Suprapubic skin (tissue), 4 donors: ENCODE data around the gene TARP.

Experiments
- POLR2A ChIP-seq, 2 donors: fragments of 450-650 bp; IDR thresholded peaks; one replicate each; pipeline ENCODE4 v1.6.1; 2017; ENCODE audit warnings: antibody characterized with exemption in 2 of 2, mild to moderate bottlenecking in 2 of 2, moderate library complexity in 2 of 2
- POLR2AphosphoS5 ChIP-seq, 3 donors: sonication (generic); formaldehyde crosslinking; IDR thresholded peaks; one replicate each; pipeline ENCODE4 v1.6.1; 2017; ENCODE audit warnings: antibody characterized with exemption in 3 of 3
- TF ChIP-seq, protein P1 (sequence below), 2 donors: fragments of 200-600 bp in 1 of 2; fragments of 450-650 bp in 1 of 2; sonication (generic) in 1 of 2; IDR thresholded peaks; one replicate each; pipeline ENCODE4 v1.5.1; 2016 to 2019; ENCODE audit warnings: antibody characterized with exemption in 2 of 2, mild to moderate bottlenecking in 1 of 2, moderate library complexity in 1 of 2

DNA sequence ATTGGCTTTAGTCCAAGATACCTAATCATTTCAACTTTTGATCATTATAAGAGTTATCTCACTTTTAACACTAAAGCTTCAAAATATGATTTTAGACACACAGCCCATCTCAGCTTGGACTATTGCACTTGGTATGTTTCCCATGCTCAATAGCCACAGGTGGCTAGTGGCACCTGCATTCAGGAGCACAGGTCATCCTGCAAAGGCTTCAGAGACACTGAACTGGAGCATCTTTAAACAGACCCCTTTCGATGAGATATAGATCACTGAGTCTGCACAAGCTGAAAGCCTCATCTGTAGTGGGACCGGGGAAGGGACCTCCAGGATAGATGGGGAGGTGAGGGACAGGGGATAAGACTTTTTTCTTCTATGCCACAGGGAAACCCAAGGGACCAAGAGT, 48.5 kb upstream of the TARP start:
- TF ChIP-seq, protein P1, sequence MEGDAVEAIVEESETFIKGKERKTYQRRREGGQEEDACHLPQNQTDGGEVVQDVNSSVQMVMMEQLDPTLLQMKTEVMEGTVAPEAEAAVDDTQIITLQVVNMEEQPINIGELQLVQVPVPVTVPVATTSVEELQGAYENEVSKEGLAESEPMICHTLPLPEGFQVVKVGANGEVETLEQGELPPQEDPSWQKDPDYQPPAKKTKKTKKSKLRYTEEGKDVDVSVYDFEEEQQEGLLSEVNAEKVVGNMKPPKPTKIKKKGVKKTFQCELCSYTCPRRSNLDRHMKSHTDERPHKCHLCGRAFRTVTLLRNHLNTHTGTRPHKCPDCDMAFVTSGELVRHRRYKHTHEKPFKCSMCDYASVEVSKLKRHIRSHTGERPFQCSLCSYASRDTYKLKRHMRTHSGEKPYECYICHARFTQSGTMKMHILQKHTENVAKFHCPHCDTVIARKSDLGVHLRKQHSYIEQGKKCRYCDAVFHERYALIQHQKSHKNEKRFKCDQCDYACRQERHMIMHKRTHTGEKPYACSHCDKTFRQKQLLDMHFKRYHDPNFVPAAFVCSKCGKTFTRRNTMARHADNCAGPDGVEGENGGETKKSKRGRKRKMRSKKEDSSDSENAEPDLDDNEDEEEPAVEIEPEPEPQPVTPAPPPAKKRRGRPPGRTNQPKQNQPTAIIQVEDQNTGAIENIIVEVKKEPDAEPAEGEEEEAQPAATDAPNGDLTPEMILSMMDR (IDR thresholded peaks at IDR 0.05), result no peak
- TF ChIP-seq POLR2A (IDR thresholded peaks at IDR 0.05) (no peak), POLR2AphosphoS5 (IDR thresholded peaks at IDR 0.05) (no peak)
